Spinal cord (tissue), 10 donors: Measurements from ENCODE around the gene GCDH. TPM values are rescaled to one million over a fixed set of nuclear protein-coding genes. Genes with fewer than 3 reads are reported as not detected.
"Not testable (repeated sequence)": the region's sequence is repeated elsewhere in the genome, so short reads cannot be mapped to it uniquely, and the experiment has no call there.

Experiments used
- DNase-seq, 6 donors: peaks; one replicate each; pipeline versions ENCODE4 v3.0.0 to v3.0.0-alpha.2; 2013 to 2015; ENCODE audit warnings: low spot score in 6 of 6, low read depth in 4 of 6
- H3K27ac ChIP-seq: one replicate; pipeline ENCODE4 v1.5.1; 2013; ENCODE audit warnings: low read depth, low read length, control low read depth
- H3K27me3 ChIP-seq: one replicate; pipeline ENCODE4 v1.6.1; 2013; ENCODE audit warnings: low read length; ENCODE audit not compliant: control insufficient read depth, insufficient read depth
- H3K36me3 ChIP-seq: one replicate; pipeline ENCODE4 v1.6.1; 2013; ENCODE audit warnings: low read length; ENCODE audit not compliant: control insufficient read depth, insufficient read depth
- H3K4me1 ChIP-seq: one replicate; pipeline ENCODE4 v1.6.1; 2013; ENCODE audit warnings: low read length; ENCODE audit not compliant: control insufficient read depth, insufficient read depth
- H3K4me3 ChIP-seq: one replicate; pipeline ENCODE4 v1.5.1; 2013; ENCODE audit warnings: low read depth, low read length, control low read depth
- H3K9me3 ChIP-seq: one replicate; pipeline ENCODE4 v1.6.1; 2013; ENCODE audit warnings: low read length; ENCODE audit not compliant: control insufficient read depth, insufficient read depth
- WGBS: methylation state at CpG from one replicate; pipeline ENCODE4 v1.1.5; 2013; ENCODE audit warnings: missing lambda C conversion rate; ENCODE audit not compliant: insufficient coverage; 5-methylcytosine and 5-hydroxymethylcytosine counted together
- polyA plus RNA-seq, 2 donors: library from polyadenylated mRNA; unstranded; fragments of 120-200 nt; gene quantifications; one replicate each; pipeline ENCODE4 v1.2.1, GENCODE V29; 2013; ENCODE audit not compliant: insufficient read length in 2 of 2
- total RNA-seq, 2 donors: library from RNA; depleted of rRNA in 1 of 2; stranded (reverse); fragments of 120-200 nt in 1 of 2; fragments of >200 nt in 1 of 2; gene quantifications; one replicate each; pipeline versions ENCODE4 v1.2.3 to v1.2.4, GENCODE V29; 2013 to 2014
- donor health status: healthy.

GCDH gene
- total and polyA plus RNA-seq, 4 donors: 22.9 to 45.1 (median 33.1) TPM

DNA sequence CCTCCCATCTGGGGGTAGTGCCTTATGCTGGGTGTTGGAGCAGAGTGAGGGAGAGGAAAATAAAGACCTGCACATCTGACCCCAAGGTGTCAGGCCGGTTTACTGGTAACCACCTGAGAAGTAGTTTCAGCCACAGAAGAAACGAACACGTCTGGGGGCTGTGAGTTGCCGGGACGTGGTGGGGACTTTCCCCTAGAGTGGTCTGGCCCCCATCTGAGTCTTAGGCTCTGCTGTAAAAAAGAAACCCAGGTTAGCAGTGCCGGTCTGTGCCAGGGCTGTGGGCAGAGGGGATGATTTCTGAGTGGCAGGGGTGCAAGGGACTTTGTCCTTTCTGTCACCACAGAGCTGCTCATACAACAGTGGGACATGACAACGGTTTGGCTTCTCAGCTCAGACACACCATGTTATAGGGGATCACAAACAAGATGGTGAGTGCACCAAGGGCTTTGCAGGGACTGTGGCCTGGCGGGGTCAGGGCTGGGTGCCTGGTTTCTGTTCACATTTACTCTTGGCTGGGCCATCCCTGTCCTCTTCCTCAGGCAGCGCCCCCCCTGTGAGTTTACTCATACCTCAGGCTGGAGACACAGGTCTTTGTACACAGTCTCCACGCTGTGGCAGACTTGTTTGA lies 9.0 kb downstream of the GCDH start:
- H3K4me3 ChIP-seq: no peak overlapping the region
- no peaks in the 10 kb centered on the region for H3K27me3 ChIP-seq
- DNase-seq: no peak
- WGBS: 87% methylated on average over 10 of the region's 10 CpGs
- no peaks in the 10 kb centered on the region for H3K4me1 ChIP-seq
- H3K27ac ChIP-seq: no peak overlapping the region
- H3K9me3 ChIP-seq: no peaks in the 10 kb centered on the region
- peaks cover 57% of the 10 kb centered on the region for H3K36me3 ChIP-seq

DNA sequence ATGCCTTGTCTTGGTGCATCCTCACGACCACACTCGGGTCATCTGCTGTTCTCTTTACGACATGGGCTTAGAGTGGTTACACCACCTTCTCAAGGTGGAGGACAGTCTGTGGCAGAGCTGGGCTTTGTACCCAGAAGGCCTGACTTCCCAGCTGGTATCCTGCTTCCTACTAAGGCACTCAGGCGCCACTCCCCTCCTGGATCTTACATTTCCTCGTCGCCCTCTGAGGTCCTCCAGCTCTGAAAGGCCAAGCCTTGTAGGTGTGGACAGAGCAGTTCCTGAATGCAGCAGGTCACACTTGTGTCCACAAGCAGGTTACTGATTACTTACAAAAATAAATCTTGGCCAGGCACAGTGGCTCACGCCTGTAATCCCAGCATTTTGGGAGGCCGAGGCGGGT lies 16.2 kb downstream of the GCDH start:
- no peak overlapping the region for H3K27ac ChIP-seq
- WGBS: 89% methylated on average over 9 of the region's 9 CpGs
- no peak overlapping the region for H3K4me3 ChIP-seq
- peaks cover 15% of the 10 kb centered on the region for H3K36me3 ChIP-seq
- peaks cover 13% of the 10 kb centered on the region for H3K4me1 ChIP-seq
- H3K9me3 ChIP-seq: no peaks in the 10 kb centered on the region
- no peaks in the 10 kb centered on the region for H3K27me3 ChIP-seq
- DNase-seq: no peak

DNA sequence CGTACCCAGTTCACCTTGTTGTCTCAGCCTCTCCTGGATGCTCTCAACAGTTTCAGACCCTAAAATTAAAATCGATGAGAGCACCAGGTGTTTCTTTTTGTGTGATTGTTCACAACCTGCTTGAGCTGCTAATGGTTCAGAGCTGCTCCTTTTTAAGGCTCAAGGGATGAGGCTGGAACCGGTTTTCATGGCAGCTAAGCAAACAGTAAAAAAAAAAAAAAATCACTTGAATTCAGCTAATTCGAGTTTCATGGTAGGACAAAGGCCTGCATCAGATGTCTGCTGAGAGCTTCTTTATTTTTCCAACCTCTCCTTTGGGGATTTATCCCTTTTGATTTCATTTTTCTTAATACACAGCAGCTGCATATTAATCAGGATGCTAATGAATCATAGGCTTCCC lies 21.6 kb downstream of the GCDH start:
- H3K27ac ChIP-seq: peak overlapping the region; percentile 94
- H3K4me3 ChIP-seq: no peak overlapping the region
- 5% methylated on average over 2 of the region's 4 CpGs for WGBS
- H3K4me1 ChIP-seq: peaks cover 36% of the 10 kb centered on the region
- no peaks in the 10 kb centered on the region for H3K36me3 ChIP-seq
- H3K27me3 ChIP-seq: no peaks in the 10 kb centered on the region
- H3K9me3 ChIP-seq: no peaks in the 10 kb centered on the region
- DNase-seq: peak in 1 of 6 donors; percentile 54

DNA sequence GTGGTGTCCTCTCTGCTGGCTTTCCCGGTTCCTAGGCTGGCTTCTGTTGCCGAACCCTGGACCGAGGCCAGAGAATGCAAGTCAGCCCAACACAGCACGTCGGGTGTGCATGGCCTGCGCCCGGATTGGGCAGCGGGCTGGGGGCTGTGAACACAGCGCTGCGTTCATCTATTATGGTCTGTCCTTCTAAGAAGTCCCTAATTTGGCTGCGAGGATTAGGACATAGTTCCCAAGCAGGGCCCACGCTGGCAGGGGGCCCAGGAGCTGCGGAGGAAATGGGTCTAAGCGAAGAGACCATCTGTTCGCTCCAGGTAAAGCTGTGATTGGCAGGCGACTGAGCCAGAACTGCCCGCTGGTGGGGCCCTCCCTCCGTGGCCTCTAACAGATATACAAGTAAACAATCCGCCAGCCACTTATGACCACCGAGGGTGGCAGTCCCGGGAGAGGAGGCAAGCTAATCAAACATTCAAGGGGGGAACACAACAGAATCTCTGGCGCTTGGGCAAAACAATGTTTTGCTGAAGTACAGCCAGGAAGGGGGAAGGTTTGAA lies 22.1 kb downstream of the GCDH start:
- no peaks in the 10 kb centered on the region for H3K9me3 ChIP-seq
- peak overlapping the region; percentile 29 for H3K4me3 ChIP-seq
- peak in 5 of 6 donors; percentile 76 to 96 (median 88) for DNase-seq
- H3K27ac ChIP-seq: peak overlapping the region; percentile 94
- H3K4me1 ChIP-seq: peaks cover 36% of the 10 kb centered on the region
- WGBS: 5% methylated on average over 21 of the region's 22 CpGs
- H3K27me3 ChIP-seq: no peaks in the 10 kb centered on the region
- no peaks in the 10 kb centered on the region for H3K36me3 ChIP-seq

DNA sequence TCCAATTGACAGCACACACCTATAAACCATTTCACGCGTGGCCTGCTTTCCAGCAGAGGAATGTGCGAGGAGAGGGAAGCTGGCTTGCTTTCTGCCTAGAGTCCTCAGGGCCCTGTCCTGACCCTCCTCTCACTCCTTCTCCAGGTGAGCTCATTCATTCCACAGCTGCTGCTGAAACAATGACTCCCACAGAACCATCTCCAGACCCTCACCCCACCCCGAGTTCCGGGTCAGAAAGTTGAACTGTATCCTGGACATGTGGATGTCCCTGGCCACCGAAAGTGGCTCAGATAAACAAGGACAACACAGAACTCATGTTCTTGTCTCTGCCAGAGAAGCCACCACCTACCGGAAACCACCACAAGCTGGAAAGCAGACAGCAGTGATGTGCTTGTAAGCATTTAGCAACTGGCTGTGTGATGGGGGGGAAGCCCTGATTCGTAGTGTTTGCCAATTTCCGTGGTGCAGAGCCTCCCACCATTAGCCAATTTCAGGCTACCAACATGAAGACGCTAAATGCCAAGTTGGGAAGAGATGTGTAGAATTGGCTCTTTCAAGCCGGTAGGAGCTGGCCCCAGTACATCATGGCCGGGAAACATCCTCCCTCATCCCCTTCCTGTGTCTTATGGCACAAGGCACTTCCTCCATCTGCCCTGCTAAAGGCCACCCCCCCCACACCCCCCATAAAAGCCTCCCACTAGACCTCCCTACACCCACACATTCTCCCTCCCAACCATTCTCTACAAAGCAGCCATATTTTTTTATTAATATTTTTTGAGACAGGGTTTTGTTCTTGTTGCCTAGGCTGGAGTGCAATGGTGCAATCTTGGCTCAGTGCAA lies 23.1 kb downstream of the GCDH start:
- Histone ChIP-seq H3K4me3 (no peak overlapping the region), H3K27ac (peak overlapping the region; percentile 94), H3K9me3 (no peaks in the 10 kb centered on the region), H3K4me1 (peaks cover 38% of the 10 kb centered on the region), H3K27me3 (no peaks in the 10 kb centered on the region), H3K36me3 (no peaks in the 10 kb centered on the region)
- WGBS: 35% methylated on average over 8 of the region's 12 CpGs
- DNase-seq: peak in 3 of 6 donors; percentile 7 to 62 (median 49)

DNA sequence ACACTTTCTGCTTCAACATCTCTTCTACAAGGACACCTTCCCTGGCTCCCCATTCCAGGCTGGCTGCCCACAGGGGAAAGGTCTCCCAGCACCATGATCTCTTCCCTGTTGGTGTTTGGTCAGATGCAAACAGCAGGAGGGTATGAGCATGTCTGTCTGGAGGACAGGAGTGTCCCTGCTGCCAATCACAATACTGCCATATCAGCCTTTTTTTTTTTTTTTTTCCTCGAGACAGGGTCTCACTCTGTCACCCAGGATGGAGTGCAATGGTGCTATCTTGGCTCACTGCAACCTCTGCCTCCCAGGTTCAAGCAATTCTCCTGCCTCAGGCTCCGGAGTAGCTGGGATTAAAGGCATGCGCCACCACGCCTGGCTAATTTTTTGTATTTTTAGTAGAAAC lies 24.9 kb downstream of the GCDH start:
- H3K4me1 ChIP-seq: peaks cover 45% of the 10 kb centered on the region
- H3K4me3 ChIP-seq, H3K27me3 ChIP-seq, H3K27ac ChIP-seq, H3K36me3 ChIP-seq, DNase-seq, H3K9me3 ChIP-seq: not testable (repeated sequence)
- WGBS: 91% methylated on average over 3 of the region's 4 CpGs

DNA sequence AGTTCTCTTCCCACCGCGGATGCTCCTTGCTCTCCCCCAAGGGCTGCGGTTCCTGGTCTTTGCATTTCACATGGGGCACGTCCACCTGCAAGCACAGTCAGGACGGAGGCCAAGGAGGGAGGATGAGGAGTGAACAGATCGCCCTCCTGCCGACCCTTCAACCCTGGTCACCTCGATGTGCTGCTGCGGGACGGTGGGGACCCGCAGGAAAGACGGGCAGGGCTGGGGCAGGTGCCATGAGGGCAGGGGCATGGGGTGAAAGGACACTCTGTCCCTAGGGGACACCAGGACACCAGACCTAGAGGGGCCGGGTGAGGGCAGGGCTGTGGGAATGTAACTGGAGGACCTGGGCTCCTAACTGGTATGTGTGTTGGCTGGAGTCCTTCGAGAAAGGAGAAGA lies 27.3 kb downstream of the GCDH start:
- no peak for DNase-seq
- Histone ChIP-seq H3K9me3 (no peaks in the 10 kb centered on the region), H3K36me3 (peaks cover 15% of the 10 kb centered on the region), H3K4me1 (peaks cover 25% of the 10 kb centered on the region), H3K4me3 (no peak overlapping the region), H3K27me3 (no peaks in the 10 kb centered on the region), H3K27ac (no peak overlapping the region)
- WGBS: 98% methylated on average over 10 of the region's 14 CpGs

DNA sequence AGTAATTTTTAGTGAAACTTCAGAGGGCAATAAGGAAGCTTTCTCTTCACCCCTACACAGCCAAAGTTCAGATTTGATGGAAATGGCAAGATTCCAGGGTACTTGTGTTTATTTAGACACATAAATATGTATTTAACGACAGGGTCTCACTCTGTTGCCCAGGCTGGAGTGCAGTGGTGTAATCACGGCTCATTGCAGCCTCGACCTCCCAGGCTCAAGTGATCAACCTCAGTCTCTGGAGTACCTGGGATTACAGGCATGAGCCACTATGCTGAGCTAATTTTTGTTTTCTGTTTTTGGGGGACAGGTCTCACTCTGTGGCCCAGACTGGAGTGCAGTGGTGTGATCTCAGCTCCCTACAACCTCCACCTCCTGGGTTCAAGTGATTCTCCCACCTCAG lies 30.1 kb downstream of the GCDH start:
- Histone ChIP-seq H3K4me3 (no peak overlapping the region), H3K4me1 (peaks cover 13% of the 10 kb centered on the region), H3K27ac (no peak overlapping the region), H3K36me3 (peaks cover 40% of the 10 kb centered on the region), H3K27me3 (no peaks in the 10 kb centered on the region), H3K9me3 (no peaks in the 10 kb centered on the region)
- 71% methylated on average over 3 of the region's 3 CpGs for WGBS
- no peak for DNase-seq

DNA sequence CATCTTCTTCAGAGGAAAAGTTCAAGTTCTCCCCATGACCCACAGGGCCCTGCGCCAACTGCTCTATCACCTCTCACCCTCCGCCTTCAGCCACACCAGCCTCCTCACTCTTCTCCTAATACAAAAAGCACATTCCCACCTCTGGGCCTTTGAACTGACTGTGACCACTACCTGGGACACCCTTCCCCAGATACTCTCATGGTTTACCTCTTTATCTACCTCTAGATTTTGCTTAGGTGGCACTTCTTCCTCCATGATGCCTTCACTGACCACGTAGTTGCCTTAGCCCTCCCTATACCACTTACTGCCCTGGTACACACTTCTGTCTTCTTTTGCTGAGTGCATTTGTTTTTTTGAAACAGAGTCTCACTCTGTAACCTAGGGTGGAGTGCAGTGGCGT lies 32.0 kb downstream of the GCDH start:
- no peaks in the 10 kb centered on the region for H3K27me3 ChIP-seq
- peaks cover 13% of the 10 kb centered on the region for H3K4me1 ChIP-seq
- WGBS: 100% methylated on average over 2 of the region's 4 CpGs
- H3K27ac ChIP-seq: no peak overlapping the region
- DNase-seq: no peak
- peaks cover 59% of the 10 kb centered on the region for H3K36me3 ChIP-seq
- no peak overlapping the region for H3K4me3 ChIP-seq
- no peaks in the 10 kb centered on the region for H3K9me3 ChIP-seq
